IMR-90 (cell line): ENCODE data around the gene ZBTB22. TPM values are rescaled to one million over a fixed set of nuclear protein-coding genes. Genes with fewer than 3 reads are reported as not detected.

Source experiments
- ATAC-seq: fragments of 200-7000 bp; cut with Tn5 transposase; 2 replicates; pipeline ENCODE4 v1.9.1; 2020; ENCODE audit warnings: low read depth, mild to moderate bottlenecking, moderate library complexity
- BruUV-seq: library from RNA; stranded (reverse); fragments of 400-500 nt; replicated peaks from 2 replicates; lab custom pipeline; 2021; lab: Mats Ljungman, UMichigan
- CTCF ChIA-PET: fragments of 300-600 bp; formaldehyde crosslinking; extraction: SDS; loops from one replicate; lab custom pipeline; 2021; ENCODE audit warnings: antibody characterized with exemption; lab: Yijun Ruan, JAX
- POLR2A ChIA-PET: fragments of 300-600 bp; sonication (Branson Sonifier 250); formaldehyde crosslinking; loops from one replicate; lab custom pipeline; 2022; ENCODE audit warnings: antibody characterized with exemption; ENCODE audit not compliant: unreplicated experiment; lab: Charles Lee
- DNase-seq: peaks from one replicate; pipeline ENCODE4 v3.0.0; 2013
- H2AFZ ChIP-seq: replicated peaks from 2 replicates; pipeline ENCODE3; 2013; ENCODE audit warnings: low read length, mild to moderate bottlenecking; ENCODE audit not compliant: poor library complexity
- H2AK5ac ChIP-seq: 2 replicates; pipeline ENCODE4 v1.6.1; 2013; ENCODE audit warnings: low read depth, low read length, inconsistent platforms
- H2AK9ac ChIP-seq: replicated peaks from 2 replicates; pipeline ENCODE3; 2013; ENCODE audit warnings: mild to moderate bottlenecking, low read depth, low read length, moderate library complexity; ENCODE audit not compliant: poor library complexity
- H2BK120ac ChIP-seq: 2 replicates; pipeline ENCODE4 v1.6.1; 2013; ENCODE audit warnings: low read depth, low read length, inconsistent platforms
- H2BK15ac ChIP-seq: 3 replicates; pipeline ENCODE4 v1.6.1; 2013; ENCODE audit warnings: low read depth, low read length, inconsistent platforms
- H2BK20ac ChIP-seq: 2 replicates; pipeline ENCODE4 v1.6.1; 2013; ENCODE audit warnings: low read depth, mild to moderate bottlenecking, inconsistent platforms, low read length, moderate library complexity
- H2BK5ac ChIP-seq: 2 replicates; pipeline ENCODE4 v1.6.1; 2013; ENCODE audit warnings: mild to moderate bottlenecking, low read depth, low read length, inconsistent platforms; ENCODE audit not compliant: poor library complexity, severe bottlenecking
- H3K14ac ChIP-seq: replicated peaks from 2 replicates; pipeline ENCODE4 v1.6.1; 2013; ENCODE audit warnings: low read depth, low read length, inconsistent platforms
- H3K18ac ChIP-seq: 2 replicates; pipeline ENCODE4 v1.6.1; 2013; ENCODE audit warnings: low read depth, low read length, control low read depth
- H3K23ac ChIP-seq: 2 replicates; pipeline ENCODE4 v1.6.1; 2013; ENCODE audit warnings: low read depth, low read length, inconsistent platforms
- H3K27ac ChIP-seq: 2 replicates; pipeline ENCODE4 v1.5.1; 2013; ENCODE audit warnings: mild to moderate bottlenecking, control low read depth, low read length; ENCODE audit not compliant: insufficient read depth
- H3K27me3 ChIP-seq: 2 replicates; pipeline ENCODE4 v1.6.1; 2013; ENCODE audit warnings: low read length; ENCODE audit not compliant: control insufficient read depth, insufficient read depth
- H3K36me3 ChIP-seq: 2 replicates; pipeline ENCODE4 v1.6.1; 2013; ENCODE audit warnings: low read length, mixed read lengths; ENCODE audit not compliant: control insufficient read depth, insufficient read depth
- H3K4ac ChIP-seq: 2 replicates; pipeline ENCODE4 v1.6.1; 2013; ENCODE audit warnings: low read depth, low read length, inconsistent platforms
- H3K4me1 ChIP-seq: 2 replicates; pipeline ENCODE4 v1.6.1; 2013; ENCODE audit warnings: low read length, mixed read lengths; ENCODE audit not compliant: control insufficient read depth, insufficient read depth
- H3K4me2 ChIP-seq: 2 replicates; pipeline ENCODE4 v1.6.1; 2013; ENCODE audit warnings: low read depth, mild to moderate bottlenecking, control low read depth, low read length, moderate library complexity
- H3K4me3 ChIP-seq: 2 replicates; pipeline ENCODE4 v1.5.1; 2013; ENCODE audit warnings: low read depth, mild to moderate bottlenecking, control low read depth, low read length, moderate library complexity; ENCODE audit not compliant: insufficient read depth
- H3K56ac ChIP-seq: 2 replicates; pipeline ENCODE4 v1.6.1; 2013; ENCODE audit warnings: low read length, inconsistent platforms; ENCODE audit not compliant: insufficient read depth; ENCODE audit errors: extremely low read depth
- H3K79me1 ChIP-seq, 2 experiments: 2 replicates each; pipeline ENCODE4 v1.6.1; 2013; ENCODE audit warnings: low read length in 2 of 2, inconsistent platforms in 1 of 2, low read depth in 1 of 2
- H3K9ac ChIP-seq: 2 replicates; pipeline ENCODE4 v1.6.1; 2013; ENCODE audit warnings: low read depth, low read length, control low read depth
- H3K9me1 ChIP-seq: 2 replicates; pipeline ENCODE4 v1.6.1; 2013; ENCODE audit warnings: low read length, inconsistent platforms; ENCODE audit not compliant: insufficient read depth
- H3K9me3 ChIP-seq: 2 replicates; pipeline ENCODE4 v1.6.1; 2013; ENCODE audit warnings: low read length; ENCODE audit not compliant: control insufficient read depth, insufficient read depth
- H4K20me1 ChIP-seq: 2 replicates; pipeline ENCODE4 v1.6.1; 2013; ENCODE audit warnings: low read length, inconsistent platforms; ENCODE audit not compliant: insufficient read depth
- H4K5ac ChIP-seq: 2 replicates; pipeline ENCODE4 v1.6.1; 2013; ENCODE audit warnings: mild to moderate bottlenecking, low read depth, low read length, control low read depth
- H4K8ac ChIP-seq, 2 experiments: 2 replicates each; pipeline ENCODE4 v1.6.1; 2013; ENCODE audit warnings: low read depth in 2 of 2, low read length in 2 of 2, control low read depth in 1 of 2, inconsistent platforms in 1 of 2
- H4K91ac ChIP-seq: 2 replicates; pipeline ENCODE4 v1.6.1; 2013; ENCODE audit warnings: low read depth, low read length, inconsistent platforms; ENCODE audit not compliant: insufficient read depth
- MAZ ChIP-seq: IDR thresholded peaks from 2 replicates; pipeline ENCODE4 v1.6.1; 2012; ENCODE audit warnings: low read depth, mild to moderate bottlenecking, low read length, improper control_type of control experiment, moderate library complexity, borderline replicate concordance
- MXI1 ChIP-seq: IDR thresholded peaks from 2 replicates; pipeline ENCODE4 v1.6.1; 2012; ENCODE audit warnings: low read depth, mild to moderate bottlenecking, low read length, moderate library complexity, borderline replicate concordance
- POLR2A ChIP-seq: IDR thresholded peaks from 2 replicates; pipeline ENCODE4 v1.6.1; 2012; ENCODE audit warnings: mild to moderate bottlenecking, low read depth, low read length
- WGBS, 2 experiments: methylation state at CpG; one replicate each; pipeline versions ENCODE4 v1.1.5 to v1.1.7; 2013; ENCODE audit warnings: missing lambda C conversion rate in 2 of 2; ENCODE audit not compliant: insufficient read length in 1 of 2; ENCODE audit errors: extremely low coverage in 2 of 2; 5-methylcytosine and 5-hydroxymethylcytosine counted together
- dilution Hi-C: fragments of 300-500 bp; cut with HindIII; formaldehyde crosslinking; loops from one replicate; pipeline ENCODE4 v1.14.3; 2018; ENCODE audit warnings: low sequenced_read_pairs; ENCODE audit not compliant: unreplicated experiment
- in situ Hi-C: fragments of 300-500 bp; cut with MboI; formaldehyde crosslinking; loops from 3 replicates; pipeline ENCODE4 v1.14.3; 2019; ENCODE audit warnings: low sequenced_read_pairs, inconsistent platforms, mixed read lengths
- intact Hi-C: fragments of 100-400 bp; cut with micrococcal nuclease; formaldehyde crosslinking; loops from 2 replicates; pipeline ENCODE4 v1.10.0; 2022
- polyA plus RNA-seq, 3 experiments: library from polyadenylated mRNA; depleted of rRNA; stranded (reverse); fragments of >200 nt; gene quantifications; 2 replicates each; pipeline ENCODE4 v1.2.3, GENCODE V29; 2012; ENCODE audit warnings: low replicate concordance in 1 of 3
- total RNA-seq: library from RNA; depleted of rRNA; stranded (reverse); fragments of >200 nt; gene quantifications from 2 replicates; pipeline ENCODE4 v1.2.3, GENCODE V29; 2012

Gene ZBTB22
- total and polyA plus RNA-seq, 2 of the 4 experiments (the other 2 are of a cell fraction), result 6.8 to 13.0 TPM

- Histone ChIP-seq H3K9me3 (no peaks in the 10 kb centered on the region), H3K4me3 (peak overlapping the region; percentile 78), H3K27me3 (no peaks in the 10 kb centered on the region), H4K8ac (peak overlapping the region; percentile 46 to 87; a peak in 1 of 4 replicates), H4K5ac (peak overlapping the region; percentile 27; the same call in 1 of the 2 replicates), H3K4me2 (peak overlapping the region; percentile 100), H4K91ac (peak overlapping the region; percentile 36; the same call in 1 of the 2 replicates), H3K79me1 (peaks cover 15 to 33% of the 10 kb centered on the region in 2 experiments; a peak in 3 of 4 replicates), H3K56ac (no peak overlapping the region), H3K18ac (no peak overlapping the region; the same call in 1 of the 2 replicates), H4K20me1 (peaks cover 9% of the 10 kb centered on the region), H2AFZ (peak overlapping the region; percentile 93), H3K14ac (peak overlapping the region; percentile 72; the same call in 1 of the 2 replicates), H3K36me3 (peaks cover 17% of the 10 kb centered on the region), H3K9me1 (no peaks in the 10 kb centered on the region), H3K9ac (peak overlapping the region; percentile 83), H3K23ac (0 out of 2 replicates have a peak overlapping the region, but pooled peaks have one; percentile 84), H2AK9ac (peak overlapping the region; percentile 89), H2BK15ac (no peak overlapping the region), H2BK20ac (no peak overlapping the region), H3K4me1 (no peaks in the 10 kb centered on the region), H2BK5ac (peak overlapping the region; percentile 74), H3K27ac (peak overlapping the region; percentile 84), H2AK5ac (peak overlapping the region; percentile 79; the same call in 1 of the 2 replicates), H2BK120ac (peak overlapping the region; percentile 35; the same call in 1 of the 2 replicates), H3K4ac (peak overlapping the region; percentile 87)
- no TSS peak for BruUV-seq
- DNase-seq, result peak; percentile 75
- POLR2A ChIA-PET, result no interaction called here
- WGBS, 2 experiments, result 8% methylated on average over 2 of the region's 42 CpGs; no CpG with 5 or more reads in 1 of the 2 experiments
- CTCF ChIA-PET, result interaction anchor here (2.0 kb wide), 1 partner anchor 21 kb away, joined by 5 read pairs; the partner anchor contains the start of gene B3GALT4
- TF ChIP-seq MXI1 (peak; percentile 61; the same call in 1 of the 2 replicates), MAZ (no peak), POLR2A (peak; percentile 91)
- dilution Hi-C loops, result no loop called here
- in situ Hi-C loops, result no loop called here
- intact Hi-C loops, result loop anchor here (5.0 kb wide), 1 partner anchor 119 kb away; the partner anchor contains the start of gene CUTA
- ATAC-seq, result peak; percentile 44
These were observed 19.4 kb downstream of the ZBTB22 start for GRCh38 chr6:33297956-33298772.
